Measurements from ENCODE around the gene MAPKAP1.
"Not testable (repeated sequence)": the region's sequence is repeated elsewhere in the genome, so short reads cannot be mapped to it uniquely, and the experiment has no call there.

The MAPKAP1 gene

GRCh38 chr9:125407974-125408900 is 298.8 kb downstream of the MAPKAP1 start:
- TF ChIP-seq CTCF (IDR thresholded peaks at IDR 0.05; ENCODE audit: extremely low read depth, missing control alignments), result peak; percentile 69
- DNase-seq (ENCODE audit: low spot score), result peak; percentile 95

GRCh38 chr9:125407432-125407973 is 299.5 kb downstream of the MAPKAP1 start:
- DNase-seq (ENCODE audit: low spot score), result no peak
- TF ChIP-seq CTCF (IDR thresholded peaks at IDR 0.05; ENCODE audit: extremely low read depth, missing control alignments), result no peak

- DNase-seq (ENCODE audit: low spot score), result no peak
- no peak for TF ChIP-seq CTCF (IDR thresholded peaks at IDR 0.05; ENCODE audit: extremely low read depth, missing control alignments)
These were observed 300.3 kb downstream of the MAPKAP1 start for GRCh38 chr9:125406810-125407087.

- TF ChIP-seq CTCF (IDR thresholded peaks at IDR 0.05; ENCODE audit: extremely low read depth, missing control alignments), result no peak
- no peak for DNase-seq (ENCODE audit: low spot score)
These were observed 300.8 kb downstream of the MAPKAP1 start for GRCh38 chr9:125405938-125406809.

GRCh38 chr9:125404733-125405132 is 302.3 kb downstream of the MAPKAP1 start:
- DNase-seq (ENCODE audit: low spot score), result no peak
- TF ChIP-seq CTCF (IDR thresholded peaks at IDR 0.05; ENCODE audit: extremely low read depth, missing control alignments), result no peak

GRCh38 chr9:125400725-125401716 is 306.0 kb downstream of the MAPKAP1 start:
- DNase-seq (ENCODE audit: low spot score), result no peak
- TF ChIP-seq CTCF (IDR thresholded peaks at IDR 0.05; ENCODE audit: extremely low read depth, missing control alignments), result no peak

- not testable (repeated sequence) for DNase-seq (ENCODE audit: low spot score)
These were observed 306.8 kb downstream of the MAPKAP1 start for GRCh38 chr9:125400232-125400631.
